Rectal smooth muscle tissue (tissue), 1 donor: Measurements from ENCODE around the gene FAM107B.

Experiments
- H3K27ac ChIP-seq: one replicate; pipeline ENCODE4 v1.7.0; 2013; ENCODE audit warnings: low read depth, low read length, inconsistent platforms
- H3K27me3 ChIP-seq: one replicate; pipeline ENCODE4 v1.7.0; 2013; ENCODE audit warnings: low read length; ENCODE audit not compliant: control insufficient read depth, insufficient read depth
- H3K36me3 ChIP-seq: one replicate; pipeline ENCODE4 v1.7.0; 2013; ENCODE audit warnings: low read length; ENCODE audit not compliant: control insufficient read depth, insufficient read depth
- H3K4me1 ChIP-seq: one replicate; pipeline ENCODE4 v1.7.0; 2013; ENCODE audit warnings: low read length; ENCODE audit not compliant: control insufficient read depth, insufficient read depth
- H3K4me3 ChIP-seq: one replicate; pipeline ENCODE4 v1.7.0; 2013; ENCODE audit warnings: low read length
- H3K9ac ChIP-seq: one replicate; pipeline ENCODE4 v1.7.0; 2013; ENCODE audit warnings: low read length

The FAM107B gene

GRCh38 chr10:14524691-14525324 lies 249.9 kb downstream of the FAM107B start:
- peaks cover 12% of the 10 kb centered on the region for H3K36me3 ChIP-seq
- H3K4me3 ChIP-seq: no peak overlapping the region
- no peak overlapping the region for H3K9ac ChIP-seq
- no peaks in the 10 kb centered on the region for H3K27me3 ChIP-seq
- no peak overlapping the region for H3K27ac ChIP-seq
- H3K4me1 ChIP-seq: no peaks in the 10 kb centered on the region

DNA sequence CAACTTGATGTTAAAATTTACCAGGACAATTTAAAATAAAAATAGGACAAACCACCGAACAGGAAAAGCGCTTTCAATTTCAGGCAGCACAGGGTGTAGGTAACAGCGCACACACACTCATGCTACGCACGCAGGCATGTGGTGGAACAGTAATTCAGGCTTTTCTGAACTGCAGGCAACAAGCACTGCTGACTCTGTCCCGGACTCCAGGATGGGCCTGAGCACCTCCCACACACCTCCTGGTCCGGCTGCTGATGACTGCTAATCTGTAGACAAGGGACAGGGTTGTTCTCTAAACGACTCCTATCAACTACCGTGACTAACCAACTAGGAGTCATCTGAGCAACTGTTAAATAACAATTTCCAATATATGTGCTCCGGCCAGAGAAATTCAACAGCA lies 251.4 kb downstream of the FAM107B start:
- Histone ChIP-seq H3K27ac (no peak overlapping the region), H3K4me3 (no peak overlapping the region), H3K36me3 (peaks cover 12% of the 10 kb centered on the region), H3K4me1 (no peaks in the 10 kb centered on the region), H3K9ac (no peak overlapping the region), H3K27me3 (no peaks in the 10 kb centered on the region)

DNA sequence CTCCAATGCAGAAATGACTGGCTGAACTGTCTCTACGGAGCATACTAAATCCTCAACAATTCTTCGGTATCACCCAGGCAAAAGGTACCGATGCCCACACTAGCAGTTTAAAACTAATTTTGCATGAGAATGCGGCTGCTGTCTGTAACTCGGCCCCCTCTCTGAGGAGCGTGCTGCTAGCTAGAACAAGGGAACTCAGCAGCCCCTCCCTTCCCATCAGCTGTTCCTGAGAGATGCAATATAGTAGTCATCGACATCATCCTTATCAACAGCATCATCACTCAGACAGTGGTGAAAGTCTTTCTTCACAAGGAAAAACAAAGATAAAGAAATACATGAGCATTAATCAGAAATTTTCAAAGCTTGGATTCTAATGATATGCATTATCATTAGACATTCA lies 254.9 kb downstream of the FAM107B start:
- peaks cover 14% of the 10 kb centered on the region for H3K36me3 ChIP-seq
- no peak overlapping the region for H3K9ac ChIP-seq
- no peak overlapping the region for H3K4me3 ChIP-seq
- no peaks in the 10 kb centered on the region for H3K27me3 ChIP-seq
- H3K4me1 ChIP-seq: no peaks in the 10 kb centered on the region
- no peak overlapping the region for H3K27ac ChIP-seq

- Histone ChIP-seq H3K27me3 (no peaks in the 10 kb centered on the region), H3K4me3 (no peak overlapping the region), H3K9ac (no peak overlapping the region), H3K36me3 (peaks cover 14% of the 10 kb centered on the region), H3K27ac (no peak overlapping the region), H3K4me1 (no peaks in the 10 kb centered on the region)
Measured at GRCh38 chr10:14518149-14518548, 256.5 kb downstream of the FAM107B start.

DNA sequence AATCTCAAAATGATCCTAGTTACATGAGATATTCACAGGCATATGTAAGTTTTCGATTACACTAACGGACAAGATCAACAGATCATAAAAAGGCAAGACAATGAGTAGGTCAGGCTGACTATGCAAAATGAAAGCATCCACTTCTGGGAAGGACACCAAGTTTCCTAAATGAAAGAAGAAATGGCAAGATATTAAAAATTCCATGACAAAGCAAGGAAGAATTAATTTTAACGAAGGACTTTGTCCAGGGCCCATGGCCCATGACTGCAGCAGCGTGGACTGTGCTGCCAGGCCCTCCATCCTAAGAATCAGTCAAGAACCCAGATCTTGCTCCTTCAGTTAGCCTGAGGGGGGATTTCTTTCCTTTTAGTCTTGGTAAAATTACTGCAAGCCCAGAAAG lies 261.6 kb downstream of the FAM107B start:
- Histone ChIP-seq H3K4me3 (no peak overlapping the region), H3K27me3 (no peaks in the 10 kb centered on the region), H3K27ac (no peak overlapping the region), H3K36me3 (peaks cover under 1% of the 10 kb centered on the region), H3K4me1 (no peaks in the 10 kb centered on the region), H3K9ac (no peak overlapping the region)

- no peak overlapping the region for H3K9ac ChIP-seq
- H3K4me3 ChIP-seq: no peak overlapping the region
- no peaks in the 10 kb centered on the region for H3K27me3 ChIP-seq
- H3K36me3 ChIP-seq: no peaks in the 10 kb centered on the region
- no peak overlapping the region for H3K27ac ChIP-seq
- H3K4me1 ChIP-seq: no peaks in the 10 kb centered on the region
Measured at GRCh38 chr10:14510346-14510745, 264.4 kb downstream of the FAM107B start.

- H3K27ac ChIP-seq: no peak overlapping the region
- H3K36me3 ChIP-seq: no peaks in the 10 kb centered on the region
- no peak overlapping the region for H3K4me3 ChIP-seq
- no peak overlapping the region for H3K9ac ChIP-seq
- H3K4me1 ChIP-seq: no peaks in the 10 kb centered on the region
- no peaks in the 10 kb centered on the region for H3K27me3 ChIP-seq
Measured at GRCh38 chr10:14508725-14509124, 266.0 kb downstream of the FAM107B start.

GRCh38 chr10:14507781-14508180 lies 266.9 kb downstream of the FAM107B start:
- Histone ChIP-seq H3K27me3 (no peaks in the 10 kb centered on the region), H3K9ac (no peak overlapping the region), H3K36me3 (no peaks in the 10 kb centered on the region), H3K4me3 (no peak overlapping the region), H3K4me1 (no peaks in the 10 kb centered on the region), H3K27ac (no peak overlapping the region)

DNA sequence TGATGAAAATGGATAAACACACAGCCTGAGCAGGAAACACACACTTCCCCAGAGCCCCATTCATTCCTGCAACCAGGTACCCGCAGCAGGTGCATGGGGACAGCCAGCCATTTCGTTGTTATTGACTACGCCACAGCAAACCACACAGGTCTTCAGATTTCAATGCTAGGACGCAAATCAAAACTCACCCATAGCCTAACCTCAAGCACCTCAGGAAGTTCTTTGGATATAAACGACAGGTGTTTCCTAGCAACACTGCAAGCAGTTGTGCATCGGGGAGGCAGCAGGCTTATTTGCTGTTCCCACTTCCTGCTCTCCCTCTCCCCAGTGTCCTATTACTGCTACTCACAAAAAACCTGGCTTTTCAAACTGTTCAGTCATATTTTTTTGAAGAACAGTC lies 267.5 kb downstream of the FAM107B start:
- Histone ChIP-seq H3K36me3 (no peaks in the 10 kb centered on the region), H3K27ac (no peak overlapping the region), H3K27me3 (no peaks in the 10 kb centered on the region), H3K9ac (no peak overlapping the region), H3K4me1 (no peaks in the 10 kb centered on the region), H3K4me3 (no peak overlapping the region)

- Histone ChIP-seq H3K4me3 (no peak overlapping the region), H3K27ac (no peak overlapping the region), H3K36me3 (no peaks in the 10 kb centered on the region), H3K9ac (no peak overlapping the region), H3K4me1 (no peaks in the 10 kb centered on the region), H3K27me3 (no peaks in the 10 kb centered on the region)
Measured at GRCh38 chr10:14502431-14502830, 272.3 kb downstream of the FAM107B start.

- Histone ChIP-seq H3K9ac (no peak overlapping the region), H3K27me3 (no peaks in the 10 kb centered on the region), H3K4me1 (no peaks in the 10 kb centered on the region), H3K27ac (no peak overlapping the region), H3K4me3 (no peak overlapping the region), H3K36me3 (no peaks in the 10 kb centered on the region)
Measured at GRCh38 chr10:14500172-14500765, 274.4 kb downstream of the FAM107B start.

DNA sequence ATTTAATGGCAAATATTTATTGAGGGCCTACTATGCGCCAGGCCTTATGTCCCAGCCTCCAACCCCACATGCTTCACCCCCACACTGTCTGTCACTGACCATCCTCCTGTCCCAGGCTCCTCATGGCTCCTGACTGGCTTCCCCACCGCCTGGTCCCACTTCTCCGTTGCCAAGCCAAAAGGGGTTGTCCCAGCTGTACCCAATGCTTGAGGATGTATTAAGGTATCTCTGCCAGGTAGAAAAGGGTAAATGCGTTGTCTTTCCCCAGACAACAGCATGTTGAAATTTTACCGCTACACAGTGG lies 275.1 kb downstream of the FAM107B start:
- Histone ChIP-seq H3K9ac (no peak overlapping the region), H3K4me3 (no peak overlapping the region), H3K27ac (no peak overlapping the region), H3K4me1 (no peaks in the 10 kb centered on the region), H3K27me3 (no peaks in the 10 kb centered on the region), H3K36me3 (no peaks in the 10 kb centered on the region)

DNA sequence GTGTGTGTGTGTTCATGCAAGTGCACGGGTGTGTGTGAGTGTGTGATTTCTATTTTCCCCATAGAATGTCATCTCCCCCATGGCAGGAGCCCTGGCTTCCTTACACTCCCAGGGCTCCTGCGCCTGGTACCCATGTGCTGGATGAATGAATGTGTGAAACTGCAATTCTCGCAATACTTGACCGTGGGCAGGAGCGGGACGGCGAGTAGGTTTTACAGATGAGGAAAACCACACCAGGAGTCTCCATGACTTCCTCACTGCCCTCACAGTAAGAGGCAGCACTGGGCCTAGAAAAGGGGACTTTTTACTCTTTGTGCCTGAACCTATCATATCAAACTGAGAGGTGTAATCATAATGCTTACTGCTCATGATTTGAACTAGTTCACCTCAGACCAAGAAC lies 276.4 kb downstream of the FAM107B start:
- H3K27ac ChIP-seq: no peak overlapping the region
- no peak overlapping the region for H3K4me3 ChIP-seq

More for the DNA sequence above, 276.4 kb downstream of the FAM107B start:
- Histone ChIP-seq H3K36me3 (no peaks in the 10 kb centered on the region), H3K27me3 (no peaks in the 10 kb centered on the region), H3K4me1 (no peaks in the 10 kb centered on the region), H3K9ac (no peak overlapping the region)
